GM18520 (cell line): ENCODE results near the gene ARL15.

ENCODE experiments used
- ATAC-seq: cut with Tn5 transposase; IDR thresholded peaks from one replicate; pipeline ENCODE4 v1.9.1; 2021; ENCODE audit not compliant: unreplicated experiment

ARL15 gene

DNA sequence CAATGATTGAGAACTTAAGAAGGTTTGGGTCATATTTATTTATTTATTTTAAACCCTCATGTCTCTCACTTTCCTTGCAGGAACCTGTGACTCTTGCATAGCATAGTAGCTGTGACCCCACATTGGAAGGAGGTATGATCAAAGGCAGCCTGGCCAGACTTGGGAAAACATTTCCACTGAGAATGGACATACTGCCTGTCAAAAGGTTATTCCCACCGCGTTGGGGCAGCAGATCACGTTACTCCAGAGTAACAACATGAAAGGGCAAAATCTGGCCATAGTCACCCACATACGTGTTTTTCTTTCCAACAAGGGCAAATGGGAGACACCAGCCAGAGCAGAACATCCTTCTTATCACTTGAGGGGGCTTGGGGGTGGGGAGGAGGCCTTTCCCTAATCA, 95.7 kb downstream of the ARL15 start:
- ATAC-seq = no peak

GRCh38 chr5:54212331-54212730, 98.0 kb downstream of the ARL15 start:
- ATAC-seq = no peak

DNA sequence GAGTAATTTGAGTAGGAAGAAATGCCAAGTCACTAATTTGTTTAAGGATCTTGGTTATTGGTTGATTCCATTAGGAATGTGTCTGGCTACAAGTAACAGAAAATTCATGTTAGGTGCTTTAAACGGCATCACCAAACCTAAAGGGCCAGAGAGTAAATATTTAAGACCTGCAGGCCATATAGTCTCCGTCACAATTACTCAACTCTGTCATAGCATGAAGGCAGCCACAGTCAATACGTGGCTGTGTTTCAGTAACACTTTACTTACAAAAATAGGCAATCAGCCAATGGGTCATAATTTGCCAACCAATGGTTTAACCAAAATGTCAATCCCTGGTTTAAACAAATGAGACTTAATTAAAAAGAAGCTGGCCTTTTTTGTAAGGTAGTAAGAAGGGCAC, 98.5 kb downstream of the ARL15 start:
- ATAC-seq = no peak

- ATAC-seq = no peak
Observed at GRCh38 chr5:54207566-54207965, 102.8 kb downstream of the ARL15 start.

DNA sequence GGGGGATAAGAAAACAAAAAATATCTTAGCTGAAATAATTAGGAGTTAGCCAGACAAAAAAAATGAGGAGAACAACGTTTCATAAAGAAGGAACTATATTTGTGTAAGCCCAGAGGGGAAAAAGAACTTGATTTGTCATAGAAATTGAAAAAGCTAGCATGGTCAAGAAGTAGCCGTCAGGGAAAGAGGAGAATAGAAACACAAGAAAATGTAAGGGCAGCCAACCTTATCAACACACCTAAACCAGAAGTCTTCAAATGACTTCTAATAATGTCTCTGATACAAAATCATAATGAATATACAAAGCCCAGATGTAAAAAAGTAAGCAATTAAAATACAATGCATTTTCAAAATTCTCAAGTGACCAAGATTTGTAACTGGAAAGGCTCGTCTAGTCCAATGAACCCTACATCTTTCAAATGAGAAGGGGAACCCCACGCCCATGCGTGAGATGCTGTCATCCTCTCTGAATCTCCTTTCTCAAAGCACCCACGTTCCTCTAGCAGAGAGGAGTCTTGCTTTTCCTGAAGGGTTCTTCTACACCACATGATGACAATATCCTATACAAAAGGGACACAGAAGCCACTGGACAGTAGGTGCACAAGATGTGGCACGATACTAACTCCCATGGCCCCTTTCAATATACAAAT, 103.7 kb downstream of the ARL15 start:
- peak; percentile 63 for ATAC-seq

DNA sequence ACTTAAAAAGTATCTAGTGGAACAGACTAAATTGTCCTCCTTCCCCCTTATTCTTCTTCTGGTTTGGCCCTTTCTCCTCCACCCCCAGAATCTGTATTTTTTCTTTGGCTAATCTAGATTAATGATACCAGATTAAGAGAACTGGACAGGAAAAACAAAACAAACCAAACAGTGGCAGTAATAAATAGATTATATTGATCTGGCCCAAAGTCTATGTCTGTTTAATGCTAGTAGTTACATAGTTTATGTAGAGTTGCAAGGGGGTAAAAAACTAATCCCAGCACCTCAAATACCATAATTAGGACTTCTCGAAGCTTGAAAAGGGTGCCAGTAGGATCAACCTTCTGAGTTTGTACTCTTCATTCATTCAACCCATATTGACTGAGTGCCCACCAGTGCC, 104.5 kb downstream of the ARL15 start:
- ATAC-seq = no peak

- ATAC-seq = no peak
Observed at GRCh38 chr5:54205453-54205852, 104.9 kb downstream of the ARL15 start.

DNA sequence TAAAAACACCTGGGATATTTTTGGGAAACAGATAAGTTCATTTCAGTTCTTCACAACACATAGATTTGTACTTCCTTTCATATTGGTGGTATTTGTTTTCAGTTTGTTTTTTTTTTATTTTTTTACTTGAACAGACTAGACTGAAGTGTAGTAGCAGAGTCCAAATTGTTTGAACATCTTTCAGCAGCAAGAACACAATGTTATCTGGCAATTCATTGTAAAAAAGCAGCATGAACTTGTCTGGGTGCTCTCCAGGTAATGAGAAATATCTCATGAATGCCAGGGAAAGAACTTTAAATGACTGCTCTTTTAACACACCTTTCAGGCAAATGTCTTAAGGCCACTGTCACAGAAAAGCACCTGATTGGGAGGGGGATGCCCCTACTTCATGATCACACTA, 113.4 kb downstream of the ARL15 start:
- no peak for ATAC-seq

GRCh38 chr5:54195701-54196100, 114.7 kb downstream of the ARL15 start:
- ATAC-seq = no peak

GRCh38 chr5:54194318-54194717, 116.1 kb downstream of the ARL15 start:
- ATAC-seq = no peak

DNA sequence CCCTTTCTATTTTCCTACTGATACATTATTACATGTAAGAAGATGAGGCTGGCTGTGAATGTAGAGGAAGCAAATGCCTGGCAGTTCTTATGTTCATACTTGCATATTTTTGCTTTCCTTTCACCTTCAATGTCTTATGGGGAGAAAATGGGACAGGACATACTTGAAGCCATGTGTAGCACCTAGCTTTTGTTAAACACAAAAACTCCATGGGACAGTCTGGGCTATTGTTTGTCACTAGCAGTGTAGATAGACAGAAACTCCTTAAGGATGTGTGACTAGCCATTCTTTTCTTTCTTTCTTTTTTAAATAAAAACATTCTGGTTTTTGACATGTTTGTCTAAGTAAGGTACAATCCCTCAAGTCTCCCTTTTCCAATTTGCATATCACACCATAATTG, 122.7 kb downstream of the ARL15 start:
- no peak for ATAC-seq

- ATAC-seq = no peak
Observed at GRCh38 chr5:54186912-54187445, 123.4 kb downstream of the ARL15 start.

DNA sequence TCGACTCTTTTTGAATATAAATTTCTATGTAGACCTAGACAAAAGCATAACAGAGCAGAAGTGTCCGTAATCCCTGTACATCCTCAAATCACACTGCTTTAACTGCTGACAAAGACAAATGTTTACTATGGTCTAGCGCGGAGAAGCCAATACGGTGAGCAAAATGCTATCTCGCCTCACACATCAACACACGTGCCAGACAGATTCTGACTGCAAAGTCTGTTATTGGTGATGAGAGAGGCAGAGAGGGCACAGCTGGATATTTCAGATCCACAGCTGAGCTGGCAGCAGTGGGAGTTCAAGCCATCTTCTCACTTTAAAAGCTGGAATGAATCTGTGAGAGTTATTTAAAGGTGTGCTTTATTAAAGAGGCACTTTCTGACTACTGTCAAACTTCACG, 124.3 kb downstream of the ARL15 start:
- ATAC-seq = no peak

GRCh38 chr5:54184806-54185205, 125.6 kb downstream of the ARL15 start:
- no peak for ATAC-seq

DNA sequence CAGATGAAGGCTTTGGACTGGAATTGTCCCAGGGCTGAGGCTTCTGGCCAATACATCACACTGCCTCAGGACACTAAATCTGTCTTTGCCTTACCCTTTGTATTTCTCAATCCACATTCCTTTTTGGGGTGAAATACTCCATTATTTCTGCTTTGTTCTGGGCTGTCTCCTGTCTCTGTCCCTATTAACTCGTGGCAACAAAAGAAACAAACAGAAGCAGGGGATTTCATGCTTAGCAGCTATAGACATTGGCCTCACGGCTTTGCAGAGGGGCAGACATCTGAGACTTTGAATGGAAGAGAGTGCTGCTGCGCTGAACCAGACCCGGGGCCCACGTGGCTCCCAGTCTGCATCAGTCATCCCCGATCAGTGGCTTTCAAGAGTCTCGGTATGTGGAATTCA, 129.7 kb downstream of the ARL15 start:
- no peak for ATAC-seq

- no peak for ATAC-seq
Observed at GRCh38 chr5:54178991-54179390, 131.4 kb downstream of the ARL15 start.

DNA sequence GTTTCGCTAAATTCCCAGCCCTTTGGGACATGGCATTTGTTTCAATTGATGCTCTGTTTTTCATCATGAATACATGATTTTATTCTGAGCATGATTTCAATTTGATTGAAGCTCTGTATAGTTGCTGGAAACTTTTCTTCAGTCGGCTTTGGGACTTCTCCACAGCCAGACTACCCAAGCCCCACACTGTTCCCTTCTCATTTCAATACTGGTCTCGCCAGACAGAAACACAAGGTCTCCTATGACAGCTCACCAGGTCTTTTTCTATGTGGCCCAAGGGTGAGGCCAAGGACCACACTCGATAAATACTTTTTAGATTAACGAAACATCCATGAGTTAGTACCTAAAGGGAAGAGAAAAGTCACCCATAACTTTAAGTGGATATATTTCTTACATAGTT, 132.2 kb downstream of the ARL15 start:
- peak; percentile 45 for ATAC-seq

DNA sequence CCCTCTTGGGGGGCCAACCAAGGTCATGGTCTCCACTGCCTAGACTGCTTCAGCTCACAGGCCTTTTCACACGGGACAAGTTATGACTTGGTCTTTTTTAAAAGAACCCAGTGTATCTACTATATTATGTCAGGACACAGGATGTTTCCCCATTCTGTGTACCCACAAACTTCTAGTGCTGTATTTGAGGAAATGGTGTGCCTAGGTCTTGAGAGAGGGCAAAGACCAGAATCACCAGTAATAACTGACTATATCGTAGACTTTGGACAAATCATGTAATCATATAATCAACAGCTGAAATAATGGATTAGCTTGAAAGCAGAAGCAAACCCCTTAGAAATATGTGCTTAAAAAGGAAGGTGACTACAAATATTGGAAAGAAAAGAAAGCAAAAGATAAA, 133.3 kb downstream of the ARL15 start:
- ATAC-seq = no peak

GRCh38 chr5:54176066-54176830, 134.1 kb downstream of the ARL15 start:
- ATAC-seq = no peak

DNA sequence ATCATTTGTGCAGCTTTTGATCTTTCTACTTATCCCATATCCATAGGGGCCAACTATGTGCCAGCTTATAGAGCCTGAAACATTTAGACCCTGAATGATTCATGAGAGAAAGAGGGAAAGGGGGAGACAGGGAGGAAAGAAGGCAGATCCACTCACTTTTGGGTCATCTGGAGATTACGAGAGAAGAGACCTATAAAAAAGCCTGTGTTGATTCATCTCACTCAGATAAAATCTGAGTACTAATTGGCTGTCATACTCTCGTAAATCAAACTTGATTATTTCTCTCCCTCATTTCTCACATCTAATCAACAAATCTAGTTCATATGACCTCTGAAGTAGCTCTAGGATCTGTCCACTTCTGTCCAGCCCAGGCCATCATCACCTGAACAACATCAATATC, 137.1 kb downstream of the ARL15 start:
- no peak for ATAC-seq

- ATAC-seq = no peak
Observed at GRCh38 chr5:54171645-54172384, 138.6 kb downstream of the ARL15 start.

GRCh38 chr5:54165687-54166086, 144.7 kb downstream of the ARL15 start:
- ATAC-seq = no peak
